Measurements from ENCODE around the gene TINCR.

DNA sequence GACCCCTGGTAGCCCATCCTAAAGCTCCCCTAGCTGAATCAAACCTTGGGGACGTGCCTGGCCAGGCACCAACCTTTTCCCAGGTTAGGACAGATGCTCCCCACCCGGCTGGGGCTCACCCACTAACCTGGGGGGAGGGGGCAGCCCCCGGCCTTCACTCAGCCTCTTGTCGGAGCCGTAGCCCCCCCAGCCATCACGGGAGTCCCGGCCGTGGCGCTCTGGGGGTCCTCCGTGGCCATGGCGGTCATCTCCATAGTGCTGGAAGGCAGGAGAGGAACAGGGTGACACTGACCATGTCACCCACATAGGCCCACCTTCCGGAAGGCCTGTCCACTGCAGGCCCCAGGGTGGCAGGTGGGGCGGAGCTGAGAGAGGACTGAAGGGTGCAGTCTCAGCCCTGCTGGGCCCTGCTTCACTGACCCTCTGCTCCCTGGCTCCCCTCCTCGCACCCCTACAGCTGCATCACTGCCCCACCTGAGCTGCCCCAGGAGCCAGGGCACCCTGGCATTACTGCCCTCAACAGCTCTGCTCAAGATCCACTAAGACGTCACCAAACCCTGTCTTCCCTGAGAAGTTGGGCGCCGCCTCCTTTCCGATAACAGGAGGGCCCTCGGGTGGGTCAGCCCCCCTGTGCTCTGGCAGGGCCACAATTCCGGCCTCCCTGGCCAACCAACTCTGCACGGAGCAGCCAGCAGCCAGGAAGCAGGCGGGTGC, 22.6 kb upstream of the TINCR start:
- TF ChIP-seq, protein P1, sequence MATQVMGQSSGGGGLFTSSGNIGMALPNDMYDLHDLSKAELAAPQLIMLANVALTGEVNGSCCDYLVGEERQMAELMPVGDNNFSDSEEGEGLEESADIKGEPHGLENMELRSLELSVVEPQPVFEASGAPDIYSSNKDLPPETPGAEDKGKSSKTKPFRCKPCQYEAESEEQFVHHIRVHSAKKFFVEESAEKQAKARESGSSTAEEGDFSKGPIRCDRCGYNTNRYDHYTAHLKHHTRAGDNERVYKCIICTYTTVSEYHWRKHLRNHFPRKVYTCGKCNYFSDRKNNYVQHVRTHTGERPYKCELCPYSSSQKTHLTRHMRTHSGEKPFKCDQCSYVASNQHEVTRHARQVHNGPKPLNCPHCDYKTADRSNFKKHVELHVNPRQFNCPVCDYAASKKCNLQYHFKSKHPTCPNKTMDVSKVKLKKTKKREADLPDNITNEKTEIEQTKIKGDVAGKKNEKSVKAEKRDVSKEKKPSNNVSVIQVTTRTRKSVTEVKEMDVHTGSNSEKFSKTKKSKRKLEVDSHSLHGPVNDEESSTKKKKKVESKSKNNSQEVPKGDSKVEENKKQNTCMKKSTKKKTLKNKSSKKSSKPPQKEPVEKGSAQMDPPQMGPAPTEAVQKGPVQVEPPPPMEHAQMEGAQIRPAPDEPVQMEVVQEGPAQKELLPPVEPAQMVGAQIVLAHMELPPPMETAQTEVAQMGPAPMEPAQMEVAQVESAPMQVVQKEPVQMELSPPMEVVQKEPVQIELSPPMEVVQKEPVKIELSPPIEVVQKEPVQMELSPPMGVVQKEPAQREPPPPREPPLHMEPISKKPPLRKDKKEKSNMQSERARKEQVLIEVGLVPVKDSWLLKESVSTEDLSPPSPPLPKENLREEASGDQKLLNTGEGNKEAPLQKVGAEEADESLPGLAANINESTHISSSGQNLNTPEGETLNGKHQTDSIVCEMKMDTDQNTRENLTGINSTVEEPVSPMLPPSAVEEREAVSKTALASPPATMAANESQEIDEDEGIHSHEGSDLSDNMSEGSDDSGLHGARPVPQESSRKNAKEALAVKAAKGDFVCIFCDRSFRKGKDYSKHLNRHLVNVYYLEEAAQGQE (IDR thresholded peaks at IDR 0.05), result no peak
- TF ChIP-seq, protein P2, sequence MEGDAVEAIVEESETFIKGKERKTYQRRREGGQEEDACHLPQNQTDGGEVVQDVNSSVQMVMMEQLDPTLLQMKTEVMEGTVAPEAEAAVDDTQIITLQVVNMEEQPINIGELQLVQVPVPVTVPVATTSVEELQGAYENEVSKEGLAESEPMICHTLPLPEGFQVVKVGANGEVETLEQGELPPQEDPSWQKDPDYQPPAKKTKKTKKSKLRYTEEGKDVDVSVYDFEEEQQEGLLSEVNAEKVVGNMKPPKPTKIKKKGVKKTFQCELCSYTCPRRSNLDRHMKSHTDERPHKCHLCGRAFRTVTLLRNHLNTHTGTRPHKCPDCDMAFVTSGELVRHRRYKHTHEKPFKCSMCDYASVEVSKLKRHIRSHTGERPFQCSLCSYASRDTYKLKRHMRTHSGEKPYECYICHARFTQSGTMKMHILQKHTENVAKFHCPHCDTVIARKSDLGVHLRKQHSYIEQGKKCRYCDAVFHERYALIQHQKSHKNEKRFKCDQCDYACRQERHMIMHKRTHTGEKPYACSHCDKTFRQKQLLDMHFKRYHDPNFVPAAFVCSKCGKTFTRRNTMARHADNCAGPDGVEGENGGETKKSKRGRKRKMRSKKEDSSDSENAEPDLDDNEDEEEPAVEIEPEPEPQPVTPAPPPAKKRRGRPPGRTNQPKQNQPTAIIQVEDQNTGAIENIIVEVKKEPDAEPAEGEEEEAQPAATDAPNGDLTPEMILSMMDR (IDR thresholded peaks at IDR 0.05), result no peak
- TF ChIP-seq EP300 (IDR thresholded peaks at IDR 0.05), result no peak
- no peak for TF ChIP-seq RAD21 (conservative IDR thresholded peaks at IDR 0.05 in 1 of 2, IDR thresholded peaks at IDR 0.05 in 1 of 2)
- no peak for TF ChIP-seq ZC3H11A (IDR thresholded peaks at IDR 0.05)
- TF ChIP-seq POLR2AphosphoS2 (conservative IDR thresholded peaks at IDR 0.05; ENCODE audit: low read length), result no peak
- TF ChIP-seq CHD2 (IDR thresholded peaks at IDR 0.05; ENCODE audit: low read length, partially characterized antibody), result no peak
- no peak for TF ChIP-seq MYC (IDR thresholded peaks at IDR 0.05; ENCODE audit: borderline replicate concordance, low read length)
- no peak for TF ChIP-seq PHF8 (IDR thresholded peaks at IDR 0.05; ENCODE audit: borderline replicate concordance, low read depth)
- TF ChIP-seq ESRRA (IDR thresholded peaks at IDR 0.05; ENCODE audit: borderline replicate concordance, low read length), result no peak
- TF ChIP-seq FOXS1 (CRISPR knock-in tag; IDR thresholded peaks at IDR 0.05), result no peak
- no peak for TF ChIP-seq NPAS2 (CRISPR knock-in tag; IDR thresholded peaks at IDR 0.05; ENCODE audit: borderline replicate concordance)
- TF ChIP-seq, protein P3, sequence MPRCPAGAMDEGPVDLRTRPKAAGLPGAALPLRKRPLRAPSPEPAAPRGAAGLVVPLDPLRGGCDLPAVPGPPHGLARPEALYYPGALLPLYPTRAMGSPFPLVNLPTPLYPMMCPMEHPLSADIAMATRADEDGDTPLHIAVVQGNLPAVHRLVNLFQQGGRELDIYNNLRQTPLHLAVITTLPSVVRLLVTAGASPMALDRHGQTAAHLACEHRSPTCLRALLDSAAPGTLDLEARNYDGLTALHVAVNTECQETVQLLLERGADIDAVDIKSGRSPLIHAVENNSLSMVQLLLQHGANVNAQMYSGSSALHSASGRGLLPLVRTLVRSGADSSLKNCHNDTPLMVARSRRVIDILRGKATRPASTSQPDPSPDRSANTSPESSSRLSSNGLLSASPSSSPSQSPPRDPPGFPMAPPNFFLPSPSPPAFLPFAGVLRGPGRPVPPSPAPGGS (IDR thresholded peaks at IDR 0.05), result no peak
- TF ChIP-seq CHD4 (IDR thresholded peaks at IDR 0.05; ENCODE audit: borderline replicate concordance), result no peak
